A549 (cell line): ENCODE data around the gene PLIN1. TPM values are rescaled to one million over a fixed set of nuclear protein-coding genes. Genes with fewer than 3 reads are reported as not detected.

Experiments used
- ATAC-seq, 2 experiments: fragments of 200-7000 bp in 1 of 2; fragments of >200 bp in 1 of 2; cut with Nextera tagmentation in 1 of 2; cut with Tn5 transposase in 1 of 2; 3 replicates each; pipeline versions ENCODE4 v1.8.0 to v1.9.1; 2018 to 2020; ENCODE audit warnings: mild to moderate bottlenecking in 1 of 2, moderate library complexity in 1 of 2
- CTCF ChIA-PET: fragments of 300-600 bp; sonication (Branson Sonifier 250); formaldehyde crosslinking; extraction: SDS; loops from one replicate; lab custom pipeline; 2021; ENCODE audit warnings: antibody characterized with exemption, inconsistent platforms; lab: Yijun Ruan, JAX
- POLR2A ChIA-PET: fragments of 350-600 bp; formaldehyde crosslinking; extraction: SDS; loops from one replicate; lab custom pipeline; 2021; ENCODE audit warnings: antibody characterized with exemption, inconsistent platforms; lab: Yijun Ruan, JAX
- DNase-seq, 2 experiments: peaks; one replicate each; pipeline versions ENCODE4 v3.0.0 to v3.0.0-alpha.2; 2011 to 2016; ENCODE audit warnings: low read depth in 1 of 2, low spot score in 1 of 2
- FAIRE-seq: peaks from 2 replicates; lab custom pipeline; 2011; peaks lifted over from hg19 to GRCh38; lab: Jason Lieb, UNC
- H3K27ac ChIP-seq, 2 experiments: fragments of >200 bp; sonication (Bioruptor Twin); formaldehyde crosslinking; 3 replicates each; pipeline ENCODE4 v1.5.1; 2016 to 2017
- H3K4me1 ChIP-seq: fragments of >200 bp; sonication (Bioruptor Twin); formaldehyde crosslinking; 3 replicates; pipeline ENCODE4 v1.6.1; 2016
- H3K4me2 ChIP-seq: fragments of >200 bp; sonication (Bioruptor Twin); formaldehyde crosslinking; 3 replicates; pipeline ENCODE4 v1.6.1; 2016
- H3K4me3 ChIP-seq: fragments of >200 bp; sonication (Bioruptor Twin); formaldehyde crosslinking; 3 replicates; pipeline ENCODE4 v1.5.1; 2016
- H3K9me3 ChIP-seq: fragments of >200 bp; sonication (Bioruptor Twin); formaldehyde crosslinking; 3 replicates; pipeline ENCODE4 v1.6.1; 2016
- BHLHE40 ChIP-seq: IDR thresholded peaks from 2 replicates; pipeline ENCODE4 v1.6.1; 2012; ENCODE audit warnings: low read depth, low read length, inconsistent platforms
- CTCF ChIP-seq: fragments of >200 bp; sonication (Bioruptor Twin); formaldehyde crosslinking; IDR thresholded peaks from 3 replicates; pipeline ENCODE4 v1.5.1; 2016
- EHMT2 ChIP-seq: fragments of 200-600 bp; sonication (generic); IDR thresholded peaks from 2 replicates; pipeline ENCODE4 v1.6.1; 2016; ENCODE audit warnings: antibody characterized with exemption, low read depth, mild to moderate bottlenecking, moderate library complexity
- FOSB ChIP-seq: fragments of 250-450 bp; sonication (Bioruptor Pico); IDR thresholded peaks from 2 replicates; pipeline ENCODE4 v1.5.0; 2020; ENCODE audit warnings: mild to moderate bottlenecking, moderate library complexity
- GATA3 ChIP-seq: IDR thresholded peaks from 2 replicates; pipeline ENCODE4 v1.6.1; 2012; ENCODE audit warnings: borderline replicate concordance
- HMGXB4 ChIP-seq: fragments of 250-450 bp; sonication (Bioruptor Pico); IDR thresholded peaks from 2 replicates; pipeline ENCODE4 v1.5.0; 2021; ENCODE audit warnings: mild to moderate bottlenecking, moderate library complexity, borderline replicate concordance
- HOXA7 ChIP-seq: fragments of 250-450 bp; sonication (Bioruptor Pico); IDR thresholded peaks from 2 replicates; pipeline ENCODE4 v1.5.0; 2020; ENCODE audit warnings: mild to moderate bottlenecking, moderate library complexity
- KDM1A ChIP-seq: fragments of 200-600 bp; sonication (generic); IDR thresholded peaks from 2 replicates; pipeline ENCODE4 v1.6.1; 2016; ENCODE audit warnings: low read depth, mild to moderate bottlenecking
- KDM5A ChIP-seq: fragments of 200-600 bp; sonication (generic); IDR thresholded peaks from 2 replicates; pipeline ENCODE4 v1.6.1; 2016; ENCODE audit warnings: antibody characterized with exemption, mild to moderate bottlenecking
- MYC ChIP-seq: IDR thresholded peaks from 2 replicates; pipeline ENCODE4 v1.6.1; 2012; ENCODE audit warnings: mild to moderate bottlenecking, inconsistent platforms, low read length, improper control_type of control experiment, borderline replicate concordance
- NFE2L2 ChIP-seq: fragments of 150-350 bp; conservative IDR thresholded peaks from 2 replicates; pipeline ENCODE4 v1.6.1; 2014; ENCODE audit warnings: low read length
- NPAS2 ChIP-seq: fragments of 250-450 bp; sonication (Bioruptor Pico); IDR thresholded peaks from 2 replicates; pipeline ENCODE4 v1.8.0; 2022; ENCODE audit warnings: mild to moderate bottlenecking, moderate library complexity, borderline replicate concordance
- NR3C1 ChIP-seq: fragments of >200 bp; sonication (Bioruptor Twin); formaldehyde crosslinking; IDR thresholded peaks from 3 replicates; pipeline ENCODE4 v1.6.1; 2017
- PHF8 ChIP-seq: fragments of 200-600 bp; sonication (generic); IDR thresholded peaks from 2 replicates; pipeline ENCODE4 v1.6.1; 2016; ENCODE audit warnings: low read depth, mild to moderate bottlenecking, antibody characterized with exemption, moderate library complexity, borderline replicate concordance
- POLR2A ChIP-seq: IDR thresholded peaks from 2 replicates; pipeline ENCODE4 v1.6.1; 2012; ENCODE audit warnings: mild to moderate bottlenecking, low read length
- POLR2AphosphoS2 ChIP-seq: conservative IDR thresholded peaks from 2 replicates; pipeline ENCODE4 v1.6.1; 2012; ENCODE audit warnings: low read length, improper control_type of control experiment, inconsistent platforms
- RARB ChIP-seq: fragments of 250-450 bp; sonication (Bioruptor Pico); IDR thresholded peaks from 2 replicates; pipeline ENCODE4 v1.8.0; 2021; ENCODE audit warnings: mild to moderate bottlenecking, moderate library complexity
- RCOR1 ChIP-seq: fragments of 150-350 bp; IDR thresholded peaks from 2 replicates; pipeline ENCODE4 v1.6.1; 2014; ENCODE audit warnings: antibody characterized with exemption, low read length, low read depth
- SMC3 ChIP-seq: fragments of >200 bp; sonication (Bioruptor Twin); formaldehyde crosslinking; IDR thresholded peaks from 3 replicates; pipeline ENCODE4 v1.6.1; 2018; ENCODE audit warnings: inconsistent platforms
- SREBF2 ChIP-seq: fragments of 450-650 bp; IDR thresholded peaks from 2 replicates; pipeline ENCODE4 v1.6.1; 2014; ENCODE audit warnings: mild to moderate bottlenecking, moderate library complexity
- TFCP2L1 ChIP-seq: fragments of 250-450 bp; sonication (Bioruptor Pico); IDR thresholded peaks from 2 replicates; pipeline ENCODE4 v1.5.0; 2021; ENCODE audit warnings: mild to moderate bottlenecking
- ZC3H11A ChIP-seq: fragments of 450-650 bp; IDR thresholded peaks from 2 replicates; pipeline ENCODE4 v1.6.1; 2014; ENCODE audit warnings: antibody characterized with exemption, mild to moderate bottlenecking
- ZFP36 ChIP-seq: fragments of 450-650 bp; IDR thresholded peaks from 2 replicates; pipeline ENCODE4 v1.6.1; 2014; ENCODE audit warnings: borderline replicate concordance; ENCODE audit not compliant: partially characterized antibody
- ZSCAN20 ChIP-seq: fragments of 250-450 bp; sonication (Bioruptor Pico); IDR thresholded peaks from 2 replicates; pipeline ENCODE4 v1.8.0; 2022; ENCODE audit warnings: mild to moderate bottlenecking, moderate library complexity
- WGBS: methylation state at CpG from one replicate; pipeline ENCODE4 v1.1.6; 2017; ENCODE audit errors: missing lambda C conversion rate; 5-methylcytosine and 5-hydroxymethylcytosine counted together
- polyA plus RNA-seq, 4 experiments: library from polyadenylated mRNA; depleted of rRNA in 3 of 4; stranded (reverse); fragments of >200 nt; fragmentation: RNase III in 1 of 4; extraction: RNeasy Plus Mini Kit Qiagen cat#74134 plus additional on column Dnase treatment in 1 of 4; gene quantifications; 2 replicates in 3 of 4; 3 replicates in 1 of 4; pipeline ENCODE4 v1.2.3, GENCODE V29; 2011 to 2017

PLIN1 gene
- polyA plus RNA-seq, 2 of the 4 experiments (the other 2 are of a cell fraction) = 0.27 to 0.74 TPM

GRCh38 chr15:89666184-89666857 is 12.8 kb downstream of the PLIN1 start:
- Histone ChIP-seq H3K4me2 (peak overlapping the region; percentile 71), H3K4me3 (no peak overlapping the region; the same call in 2 of the 3 replicates), H3K4me1 (peaks cover 8% of the 10 kb centered on the region; the same call in 1 of the 3 replicates), H3K27ac (peak overlapping the region; percentile 74 to 89; a peak in 5 of 6 replicates), H3K9me3 (no peaks in the 10 kb centered on the region)
- ChIA-PET POLR2A (interaction anchor here (1.4 kb wide), 1 partner anchor 9 kb away, joined by 4 read pairs; no protein-coding TSS in a partner anchor), CTCF (interaction anchor here (1.1 to 10.6 kb wide), 2 partner anchors 19 to 222 kb away, joined by 3 to 126 read pairs; no protein-coding TSS in a partner anchor)
- FAIRE-seq (no peak), DNase-seq (no peak), ATAC-seq (peak; percentile 32 to 54)
- TF ChIP-seq HOXA7 (CRISPR knock-in tag) (no peak), SMC3 (no peak), ZSCAN20 (CRISPR knock-in tag) (no peak), NR3C1 (no peak), PHF8 (no peak), HMGXB4 (no peak), TFCP2L1 (CRISPR knock-in tag) (no peak), BHLHE40 (no peak), EHMT2 (no peak), SREBF2 (no peak), NPAS2 (CRISPR knock-in tag) (no peak)
- WGBS = 88% methylated on average over 8 of the region's 8 CpGs

- Histone ChIP-seq H3K4me2 (peak overlapping the region; percentile 71), H3K4me1 (peaks cover 8% of the 10 kb centered on the region; the same call in 1 of the 3 replicates), H3K4me3 (peak overlapping the region; percentile 50), H3K27ac (peak overlapping the region; percentile 74 to 89), H3K9me3 (no peaks in the 10 kb centered on the region)
- TF ChIP-seq CTCF = no peak
- peak; percentile 48 for TF ChIP-seq POLR2A
- 17% methylated on average over 43 of the region's 72 CpGs for WGBS
- FAIRE-seq (no peak), DNase-seq (peak; percentile 50 to 71), ATAC-seq (peak; percentile 66 to 80)
- POLR2A ChIA-PET = interaction anchor here (0.5 to 1.4 kb wide), 3 partner anchors 9 to 133 kb away, joined by 3 to 4 read pairs (median 3); no protein-coding TSS in a partner anchor
- CTCF ChIA-PET = interaction anchor here (0.6 to 10.6 kb wide), 5 partner anchors 8 to 518 kb away, joined by 3 to 126 read pairs (median 3); no protein-coding TSS in a partner anchor
Measured at GRCh38 chr15:89665449-89666181, 13.6 kb downstream of the PLIN1 start.

- peaks cover 8% of the 10 kb centered on the region; the same call in 1 of the 3 replicates for H3K4me1 ChIP-seq
- ChIA-PET CTCF (interaction anchor here (0.6 to 10.6 kb wide), 5 partner anchors 9 to 517 kb away, joined by 3 to 126 read pairs (median 3); partner anchors contain the start of gene PLIN1), POLR2A (interaction anchor here (0.6 to 1.4 kb wide), 2 partner anchors 8 to 86 kb away, joined by 3 to 4 read pairs; no protein-coding TSS in a partner anchor)
- peak overlapping the region; percentile 50 for H3K4me3 ChIP-seq
- peak overlapping the region; percentile 71 for H3K4me2 ChIP-seq
- peak; percentile 43 for FAIRE-seq
- H3K9me3 ChIP-seq = no peaks in the 10 kb centered on the region
- TF ChIP-seq ZC3H11A (no peak), POLR2AphosphoS2 (no peak), GATA3 (no peak), ZFP36 (no peak), MYC (no peak), HOXA7 (CRISPR knock-in tag) (no peak), NR3C1 (no peak), FOSB (no peak), POLR2A (no peak), PHF8 (no peak), KDM5A (no peak), KDM1A (no peak), RCOR1 (no peak), NFE2L2 (no peak), RARB (CRISPR knock-in tag) (no peak)
- no peak for ATAC-seq
- H3K27ac ChIP-seq = peak overlapping the region; percentile 74 to 89; a peak in 5 of 6 replicates
- 90% methylated on average over 13 of the region's 13 CpGs for WGBS
- no peak for DNase-seq
Measured at GRCh38 chr15:89664441-89665350, 14.5 kb downstream of the PLIN1 start.
